HG03097 (cell line): ENCODE data around the gene PRTN3.
A peak's percentile ranks its signal among the peaks of the same experiment; 100 is the strongest.

Source experiments
- ATAC-seq: cut with Tn5 transposase; IDR thresholded peaks from one replicate; pipeline ENCODE4 v1.9.1; 2021; ENCODE audit not compliant: unreplicated experiment, low FRiP score

Gene PRTN3, protein sequence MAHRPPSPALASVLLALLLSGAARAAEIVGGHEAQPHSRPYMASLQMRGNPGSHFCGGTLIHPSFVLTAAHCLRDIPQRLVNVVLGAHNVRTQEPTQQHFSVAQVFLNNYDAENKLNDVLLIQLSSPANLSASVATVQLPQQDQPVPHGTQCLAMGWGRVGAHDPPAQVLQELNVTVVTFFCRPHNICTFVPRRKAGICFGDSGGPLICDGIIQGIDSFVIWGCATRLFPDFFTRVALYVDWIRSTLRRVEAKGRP

GRCh38 chr19:840519-841206, at the start of gene PRTN3:
Gene PRTN3, plus strand, starts transcription at chr19:840999. Its CDS starts 10 bp downstream, at chr19:841009.
- no peak for ATAC-seq

DNA sequence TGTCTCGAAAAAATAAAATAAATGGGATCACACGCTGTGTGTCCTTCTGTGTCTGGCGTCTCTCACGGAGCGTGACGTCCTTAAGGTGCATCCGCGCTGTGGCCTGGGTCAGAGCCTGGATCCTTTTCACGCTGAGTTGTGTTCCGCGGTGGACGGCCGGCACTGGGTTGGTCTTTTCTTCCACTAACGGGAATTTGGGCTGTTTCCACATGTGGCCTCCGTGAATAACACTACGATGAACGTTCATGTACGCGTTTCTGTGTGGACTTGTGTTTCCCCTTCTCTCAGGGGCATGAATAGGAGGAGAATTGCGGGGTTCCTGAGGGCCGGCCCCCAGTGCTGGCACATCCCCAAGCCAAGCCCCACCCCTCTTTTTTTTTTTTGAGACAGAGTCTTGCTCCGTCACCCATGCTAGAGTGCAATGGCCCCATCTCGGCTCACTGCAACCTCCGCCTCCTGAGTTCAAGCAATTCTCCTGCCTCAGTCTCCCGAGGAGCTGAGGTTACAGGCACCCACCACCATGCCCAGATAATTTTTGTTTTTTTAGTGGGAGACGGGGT, 49.7 kb upstream of the PRTN3 start:
- ATAC-seq: no peak

DNA sequence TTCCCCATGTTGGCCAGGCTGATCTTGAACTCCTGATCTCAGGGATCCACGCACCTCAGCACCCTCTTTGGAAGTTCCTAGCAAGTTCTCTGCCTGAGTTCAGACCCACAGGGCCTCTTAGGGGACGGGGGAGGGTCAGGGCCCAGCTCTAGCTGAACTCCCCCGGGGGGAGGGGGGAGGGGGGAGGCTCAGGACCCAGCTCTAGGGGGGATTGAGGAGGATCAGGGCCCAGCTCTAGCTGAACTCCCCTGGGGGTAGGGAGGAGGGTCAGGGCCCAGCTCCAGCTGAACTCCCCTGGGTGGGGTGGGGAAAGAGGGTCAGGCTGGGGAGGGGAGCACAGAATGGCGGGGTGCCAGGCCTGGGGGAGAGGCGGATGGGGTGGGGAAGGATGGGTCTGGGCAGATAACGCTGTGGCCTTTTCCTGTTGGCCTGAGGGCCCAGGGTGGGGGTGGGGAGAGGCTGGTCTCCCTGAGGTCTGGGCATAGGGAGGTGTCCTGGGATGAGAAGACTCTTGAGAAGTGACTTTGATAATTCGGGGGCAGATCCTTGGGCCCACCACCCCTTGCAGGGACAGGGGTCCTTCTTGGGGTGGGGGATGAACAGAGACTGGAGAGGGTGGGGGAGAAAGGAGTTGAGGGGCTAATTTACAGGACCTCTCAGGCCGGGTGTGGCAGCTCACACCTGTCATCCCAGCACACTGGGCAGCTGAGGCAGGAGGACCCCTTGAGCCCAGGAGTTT, 49.1 kb upstream of the PRTN3 start:
- ATAC-seq: no peak

- no peak for ATAC-seq
Observed at GRCh38 chr19:792306-792885, 48.4 kb upstream of the PRTN3 start.

- ATAC-seq: no peak
Observed at GRCh38 chr19:793806-794205, 47.0 kb upstream of the PRTN3 start.

GRCh38 chr19:795073-795611, 45.7 kb upstream of the PRTN3 start:
- ATAC-seq: no peak

- ATAC-seq: no peak
Observed at GRCh38 chr19:795691-796581, 44.9 kb upstream of the PRTN3 start.

DNA sequence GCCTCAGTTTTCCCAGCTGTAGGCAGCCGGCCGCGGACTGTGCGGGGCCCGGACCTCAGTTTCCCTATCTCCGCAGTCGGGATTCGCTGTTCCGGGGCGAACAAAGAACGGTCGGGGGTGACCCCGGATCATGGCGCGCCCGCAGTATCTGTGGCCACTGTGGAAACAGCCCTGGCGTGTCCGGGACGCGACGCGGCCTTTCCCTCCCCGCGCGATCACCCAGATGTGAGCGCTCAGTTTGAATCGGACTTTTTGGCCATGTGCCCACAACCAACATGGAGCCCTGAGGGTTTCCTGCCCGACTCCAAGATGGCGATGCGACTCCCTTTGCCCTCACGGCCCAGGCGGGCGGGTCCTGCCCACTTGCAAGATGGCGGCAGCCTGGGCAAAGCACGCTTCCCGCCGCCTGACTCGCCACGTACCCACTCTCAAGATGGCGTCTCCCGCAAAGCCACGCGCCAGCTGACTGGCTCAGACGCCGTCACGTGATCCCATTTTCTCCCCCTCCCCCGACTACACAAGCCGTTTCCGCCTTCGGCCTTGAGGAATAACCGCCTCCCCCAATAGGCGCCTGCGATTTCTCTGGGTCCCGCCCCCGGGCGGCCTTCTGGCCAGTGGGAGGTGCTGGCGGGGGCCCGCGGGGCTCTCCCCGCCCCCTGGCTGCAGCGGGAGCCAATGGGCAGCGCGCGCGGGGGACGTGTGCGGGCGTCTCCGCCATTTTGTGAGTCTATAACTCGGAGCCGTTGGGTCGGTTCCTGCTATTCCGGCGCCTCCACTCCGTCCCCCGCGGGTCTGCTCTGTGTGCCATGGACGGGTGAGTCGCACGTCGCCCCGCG, 43.9 kb upstream of the PRTN3 start, which contains the start of gene PTBP1:
TSS of gene PTBP1 (plus strand) at position 761 of the 836 bp plus-strand sequence. CDS start at position 807, 46 bp downstream.
- peak; percentile 84 for ATAC-seq

- ATAC-seq: peak; percentile 35
Observed at GRCh38 chr19:797528-798414, 43.0 kb upstream of the PRTN3 start.

GRCh38 chr19:798415-799075, 42.3 kb upstream of the PRTN3 start:
- ATAC-seq: no peak

GRCh38 chr19:799076-799881, 41.5 kb upstream of the PRTN3 start:
- ATAC-seq: no peak

GRCh38 chr19:800360-801029, 40.3 kb upstream of the PRTN3 start:
- ATAC-seq: no peak

- ATAC-seq: no peak
Observed at GRCh38 chr19:801030-801860, 39.6 kb upstream of the PRTN3 start.

DNA sequence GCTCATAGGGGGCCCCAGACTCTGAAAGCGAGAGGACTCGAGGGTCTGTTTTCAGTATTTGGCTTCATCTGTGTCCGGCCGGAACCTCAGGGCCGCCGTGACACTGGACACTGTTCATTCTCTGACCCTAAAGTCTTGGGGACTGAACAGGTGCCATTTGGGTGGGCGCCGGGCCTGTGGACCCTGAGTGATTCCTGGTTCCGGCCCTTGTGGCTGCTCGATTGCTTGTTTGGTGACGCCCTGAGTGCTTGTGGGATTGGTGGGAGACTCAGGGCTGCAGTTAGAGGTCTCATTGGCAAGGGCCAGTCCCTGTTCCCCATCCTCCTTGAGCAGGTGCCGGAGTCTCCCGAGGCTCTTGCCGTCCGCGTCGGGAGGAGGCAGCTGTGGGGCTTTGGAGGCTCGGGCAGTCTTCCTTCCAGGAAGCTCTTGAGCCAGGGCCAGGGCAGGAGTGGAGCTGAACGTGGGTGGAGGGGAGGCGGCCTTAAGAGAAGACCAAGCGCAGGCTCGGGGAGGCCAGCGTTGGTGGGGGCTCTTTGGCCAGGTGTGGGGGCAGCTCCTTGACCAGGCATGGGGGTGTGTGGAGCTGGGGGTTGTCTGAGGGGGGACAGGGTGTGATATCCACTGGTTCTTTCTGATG, 38.8 kb upstream of the PRTN3 start:
- no peak for ATAC-seq
